HG03103 (cell line): ENCODE data around the gene C2CD3.
"Not testable (repeated sequence)": the region's sequence is repeated elsewhere in the genome, so short reads cannot be mapped to it uniquely, and the experiment has no call there.

Experiments used
- ATAC-seq: cut with Tn5 transposase; IDR thresholded peaks from one replicate; pipeline ENCODE4 v1.9.1; 2021; ENCODE audit warnings: low read depth; ENCODE audit not compliant: unreplicated experiment

Gene C2CD3

DNA sequence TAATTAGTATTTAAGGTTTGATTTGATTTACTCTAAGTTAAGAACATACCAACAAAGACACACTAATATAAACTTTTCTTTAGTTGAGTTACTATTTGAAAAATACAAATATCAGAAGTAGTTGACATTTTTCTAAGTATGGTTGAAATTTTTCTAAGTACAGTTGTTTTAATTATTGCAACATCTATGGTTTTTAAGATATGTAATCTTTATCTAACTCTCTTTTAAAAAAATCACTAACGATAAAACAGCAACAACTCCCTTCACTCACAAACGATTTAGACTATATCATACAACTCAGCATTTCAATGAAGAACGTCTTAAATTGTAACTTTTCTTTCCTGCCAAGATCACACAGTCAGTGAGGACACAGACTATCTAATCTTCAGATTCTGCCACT, 2.0 kb downstream of the C2CD3 start:
- ATAC-seq = no peak

DNA sequence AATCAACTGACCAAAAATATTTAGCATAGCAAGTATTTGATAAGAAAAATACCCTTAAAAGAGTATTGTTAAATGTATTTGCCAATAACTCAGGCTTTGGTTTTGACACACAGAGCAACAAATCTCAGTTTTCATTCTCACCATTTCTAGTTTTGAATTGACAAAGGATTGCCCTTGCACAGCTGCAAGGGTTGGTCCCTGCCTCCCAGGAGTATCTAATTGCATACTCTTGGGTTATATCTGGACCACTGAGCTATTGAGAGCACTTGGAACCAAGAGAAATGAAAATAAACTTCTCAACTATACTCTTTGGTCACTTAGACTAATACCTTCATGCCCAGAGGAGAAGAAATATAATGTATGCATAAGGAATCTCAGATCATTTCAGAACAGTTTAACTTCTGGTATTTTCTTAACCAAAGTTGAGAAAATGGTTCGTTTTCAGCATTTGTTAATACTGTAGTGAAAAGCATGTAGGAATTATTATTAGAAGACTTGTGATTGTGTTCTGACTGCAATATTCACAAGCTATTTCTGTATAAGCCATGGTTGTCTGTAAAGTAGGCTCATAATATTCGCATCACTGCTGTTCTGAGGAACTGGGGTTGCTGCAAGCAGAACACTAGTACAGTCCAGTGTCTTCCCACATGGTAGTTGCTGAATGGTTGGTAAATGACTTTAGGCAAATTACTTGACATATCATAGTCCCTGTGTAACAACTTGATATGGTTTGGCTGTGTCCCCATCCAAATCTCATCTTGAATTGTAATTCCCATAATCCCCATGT, 7.9 kb downstream of the C2CD3 start:
- ATAC-seq = no peak

DNA sequence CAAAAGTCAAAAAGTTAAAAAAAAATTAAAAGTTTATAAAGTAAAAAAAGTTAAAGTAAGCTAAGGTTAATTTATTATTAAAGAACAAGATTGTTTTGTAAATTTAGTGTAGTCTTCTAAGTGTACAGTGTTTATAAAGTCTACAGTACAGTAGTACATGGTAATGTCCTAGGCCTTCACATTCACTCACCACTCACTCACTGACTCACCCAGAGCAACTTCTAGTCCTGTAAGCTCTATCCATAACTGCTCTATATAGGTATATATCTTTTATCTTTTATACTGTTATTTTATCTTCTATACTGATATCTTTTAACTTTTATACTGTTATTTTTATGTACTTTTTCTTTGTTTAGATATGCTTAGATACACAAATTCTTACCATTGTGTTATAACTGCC, 11.2 kb downstream of the C2CD3 start:
- no peak for ATAC-seq

DNA sequence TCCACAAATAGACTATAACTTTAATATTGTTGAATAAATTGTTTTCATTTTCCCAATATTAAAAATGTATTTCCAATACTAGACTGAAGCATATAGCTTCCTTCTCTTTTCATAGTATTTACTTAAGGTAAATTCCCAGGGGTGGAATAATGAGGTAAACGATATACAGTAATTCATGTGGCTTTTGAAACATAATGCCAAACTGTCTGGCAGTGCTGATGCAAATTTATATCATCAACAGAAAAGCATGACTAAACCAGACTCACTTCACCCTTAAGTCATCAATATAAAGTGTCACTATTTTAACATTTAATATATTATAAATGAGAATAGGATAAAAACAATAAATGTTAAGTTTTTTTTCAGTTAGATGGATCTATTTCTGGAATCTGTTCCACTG, 13.6 kb downstream of the C2CD3 start:
- ATAC-seq = no peak

DNA sequence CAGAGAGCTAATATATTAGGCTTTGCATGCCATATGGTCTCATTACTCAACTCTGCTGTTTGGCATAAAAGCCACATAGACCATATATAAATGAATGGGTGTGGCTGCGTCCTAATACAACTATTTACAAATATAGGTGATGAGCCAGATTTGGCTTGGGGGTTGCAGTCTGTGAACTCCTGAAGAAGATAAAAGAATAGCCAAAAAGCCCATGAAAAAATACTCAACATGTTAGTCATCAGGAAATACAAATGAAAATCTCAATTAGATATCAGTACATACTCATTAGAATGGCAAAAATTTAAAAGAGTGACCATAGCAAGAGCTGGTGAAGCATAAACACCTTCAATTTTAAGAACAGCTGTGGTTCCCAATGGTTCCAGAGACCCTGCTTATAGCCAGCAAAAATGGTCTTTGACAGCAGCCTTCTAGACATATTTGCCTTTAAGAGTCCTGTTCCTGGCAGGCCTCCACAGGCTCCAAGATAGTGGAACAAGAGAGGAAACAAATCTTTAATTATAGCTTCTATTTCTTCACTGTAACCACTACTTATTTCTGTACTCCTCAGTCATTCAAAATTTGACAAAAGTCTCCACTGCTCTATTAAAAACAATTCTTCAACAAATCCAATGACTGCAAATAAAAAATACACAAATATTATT, 16.1 kb downstream of the C2CD3 start:
- ATAC-seq = no peak

DNA sequence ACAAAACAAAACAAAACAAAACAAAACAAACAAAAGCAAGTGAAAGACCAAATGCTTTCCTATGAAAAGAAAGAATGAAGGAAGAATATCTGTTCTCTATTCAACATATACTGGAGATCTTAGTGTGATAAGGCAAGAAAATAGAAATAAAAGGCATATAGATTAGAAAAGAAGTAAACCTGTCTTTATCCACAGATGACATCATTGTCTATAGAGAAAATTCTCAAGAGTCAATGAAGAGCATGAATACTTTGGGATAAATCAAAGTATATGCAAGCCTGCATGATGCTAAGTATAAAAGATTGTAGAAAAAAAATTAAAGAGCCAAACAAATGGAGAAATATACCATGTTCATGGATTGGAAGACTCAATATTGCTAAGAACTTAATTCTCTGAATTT, 17.6 kb downstream of the C2CD3 start:
- ATAC-seq = no peak

DNA sequence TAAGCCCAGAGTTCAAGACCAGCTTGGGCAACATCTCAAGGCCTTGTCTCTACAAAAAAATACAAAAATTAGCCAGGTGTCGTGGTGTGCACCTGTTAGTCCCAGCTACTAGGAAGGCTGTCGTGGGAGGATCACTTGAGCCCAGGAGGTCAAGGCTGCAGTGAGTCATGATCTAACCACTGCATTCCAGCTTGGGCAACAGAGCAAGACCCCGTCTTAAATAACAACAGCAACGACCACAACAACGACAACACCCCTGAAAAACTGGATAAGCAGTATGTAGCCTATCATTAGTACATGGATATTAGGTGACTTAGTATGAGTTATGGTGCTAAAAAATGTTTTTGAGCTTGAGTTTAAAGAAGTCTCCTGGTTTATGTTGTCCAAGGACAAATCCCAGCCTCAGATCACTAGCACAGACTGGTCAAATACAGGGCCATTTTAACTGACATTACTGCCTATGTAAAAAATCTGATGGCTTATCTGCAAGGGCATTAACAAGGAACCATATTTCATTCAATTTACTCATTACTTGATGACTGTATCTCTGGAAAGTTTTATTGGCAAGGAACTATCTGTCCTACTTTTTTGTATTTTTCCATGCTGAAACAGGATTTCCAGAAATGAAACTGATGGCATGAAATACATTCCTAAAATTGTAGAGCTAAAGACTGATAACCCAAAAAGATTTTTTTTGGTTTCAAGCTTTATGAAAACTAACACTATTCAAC, 23.4 kb downstream of the C2CD3 start:
- ATAC-seq = no peak

DNA sequence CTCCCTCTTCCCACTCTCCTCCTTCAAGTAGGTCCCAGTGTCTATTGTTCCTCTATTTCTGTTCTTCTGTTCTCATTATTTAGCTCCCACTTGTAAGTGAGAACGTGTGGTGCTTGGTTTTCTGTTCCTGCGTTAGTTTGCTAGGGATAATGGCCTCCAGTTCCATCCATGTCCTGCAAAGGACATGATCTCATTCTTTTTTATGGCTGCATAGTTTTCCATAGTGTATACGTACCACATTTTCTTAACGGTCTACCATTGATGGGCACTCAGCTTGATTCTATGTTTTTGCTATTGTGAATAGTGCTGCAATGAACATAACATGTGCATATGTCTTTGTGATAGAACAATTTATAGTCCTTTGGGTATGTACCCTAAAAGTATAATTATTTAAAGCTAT, 26.2 kb downstream of the C2CD3 start:
- ATAC-seq = no peak

DNA sequence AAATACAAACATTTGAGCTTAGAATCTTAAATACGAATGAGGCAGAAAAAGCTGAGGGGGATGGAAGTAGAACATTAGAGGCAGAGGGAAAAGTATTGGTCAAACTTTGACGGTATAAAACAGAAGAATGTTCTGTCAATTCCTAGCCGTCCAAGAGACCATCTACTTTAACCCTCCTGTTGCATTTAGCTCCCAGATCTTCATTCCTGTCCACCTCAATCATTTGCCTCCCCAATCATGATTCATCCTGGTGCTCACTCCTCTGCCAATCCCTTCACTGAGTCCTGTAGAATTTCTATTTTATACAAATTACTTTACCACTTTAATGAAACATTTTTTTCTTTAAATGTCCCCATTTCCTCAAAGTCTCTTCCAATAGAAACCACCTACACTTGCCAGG, 28.2 kb downstream of the C2CD3 start:
- ATAC-seq = no peak

DNA sequence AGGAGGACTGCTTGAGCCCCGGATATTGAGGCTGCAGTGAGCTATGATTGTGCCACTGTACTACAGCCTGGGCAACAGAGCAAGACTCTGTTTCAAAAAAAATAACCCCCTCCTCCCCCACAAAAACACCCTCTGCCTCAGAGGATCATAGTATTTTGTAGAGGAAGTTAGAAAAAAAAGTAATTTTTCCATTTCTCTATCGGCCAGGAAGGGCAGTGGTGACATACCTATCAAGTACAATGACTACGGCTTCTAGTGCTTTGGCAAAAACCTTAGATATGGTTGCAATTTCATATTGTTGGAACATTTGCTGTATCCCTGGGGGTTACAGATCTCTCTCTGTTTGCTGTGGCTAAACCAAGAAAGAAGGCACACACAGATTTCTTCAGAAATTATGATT, 28.9 kb downstream of the C2CD3 start:
- ATAC-seq = no peak

DNA sequence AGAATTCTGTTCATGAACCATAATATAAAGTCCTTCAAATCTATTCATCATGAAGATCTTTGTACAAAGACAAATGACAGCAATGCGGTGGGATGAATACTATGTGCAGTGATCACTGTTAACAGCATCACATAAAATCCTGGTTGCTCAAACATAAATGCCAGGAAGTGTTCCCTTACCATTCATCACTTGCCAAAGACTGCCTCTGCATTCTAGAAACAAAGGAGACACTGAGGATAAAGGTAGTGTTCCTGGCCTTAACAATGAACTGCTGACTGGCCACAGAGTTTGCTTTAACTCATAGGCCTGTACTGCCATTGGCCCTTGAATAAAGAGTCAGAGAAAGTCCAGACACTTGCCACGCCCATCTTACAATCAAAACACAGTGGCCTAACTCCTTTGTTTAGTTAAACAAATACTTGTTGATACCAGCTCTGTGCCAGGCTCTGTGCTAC, 29.5 kb downstream of the C2CD3 start:
- ATAC-seq = no peak

DNA sequence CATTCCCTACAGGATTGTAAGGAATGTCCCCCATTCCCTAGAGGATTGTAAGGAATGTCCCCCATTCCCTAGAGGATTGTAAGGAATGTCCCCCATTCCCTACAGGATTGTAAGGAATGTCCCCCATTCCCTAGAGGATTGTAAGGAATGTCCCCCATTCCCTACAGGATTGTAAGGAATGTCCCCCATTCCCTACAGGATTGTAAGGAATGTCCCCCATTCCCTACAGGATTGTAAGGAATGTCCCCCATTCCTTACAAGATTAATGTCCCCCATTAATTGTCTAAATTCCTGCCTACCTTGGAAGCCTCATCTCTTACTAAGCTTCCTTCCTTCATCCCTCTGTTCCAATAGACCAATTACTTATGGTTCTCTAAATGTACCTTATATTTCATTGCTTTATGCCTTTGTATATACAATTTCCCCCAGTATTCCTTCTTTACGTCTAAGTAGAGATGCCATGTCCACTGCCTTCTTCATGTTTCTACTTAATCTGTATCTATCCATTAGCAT, 30.8 kb downstream of the C2CD3 start:
- ATAC-seq = not testable (repeated sequence)

DNA sequence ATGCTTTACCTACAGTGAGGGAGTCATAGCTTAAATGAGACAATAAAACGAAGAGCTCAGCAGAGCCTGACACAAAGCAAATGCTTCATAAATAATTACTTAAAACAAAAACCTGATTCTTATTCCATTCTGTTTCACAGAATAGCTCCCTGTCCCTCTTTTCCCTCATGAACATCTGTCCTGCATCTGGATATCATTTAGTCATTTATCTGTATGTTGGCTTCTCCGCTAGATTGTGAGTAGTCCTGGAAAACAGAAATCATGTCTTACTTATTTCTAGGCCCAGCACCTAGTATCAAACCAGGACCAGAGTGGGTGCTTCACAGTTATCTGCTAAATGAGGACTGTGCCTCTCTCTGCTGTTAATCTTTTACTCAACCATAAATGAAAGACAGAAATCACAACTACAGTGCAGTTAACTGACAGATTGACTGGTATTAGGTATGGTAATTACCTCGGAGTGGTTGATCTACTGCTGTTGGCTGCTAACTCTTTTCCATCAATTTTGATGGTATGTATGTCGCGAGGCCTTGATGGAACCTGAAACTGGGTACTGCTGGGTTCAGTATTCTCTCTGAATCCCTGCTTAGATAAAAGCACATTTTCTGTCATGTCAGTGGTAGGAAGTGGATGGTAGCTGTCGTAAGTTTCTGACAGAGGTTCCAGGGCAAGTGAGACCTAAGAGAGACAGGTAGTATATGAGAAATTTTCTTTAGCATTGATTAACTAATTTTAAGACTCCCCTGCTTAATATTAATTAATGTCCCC, 31.5 kb downstream of the C2CD3 start:
- ATAC-seq = no peak

DNA sequence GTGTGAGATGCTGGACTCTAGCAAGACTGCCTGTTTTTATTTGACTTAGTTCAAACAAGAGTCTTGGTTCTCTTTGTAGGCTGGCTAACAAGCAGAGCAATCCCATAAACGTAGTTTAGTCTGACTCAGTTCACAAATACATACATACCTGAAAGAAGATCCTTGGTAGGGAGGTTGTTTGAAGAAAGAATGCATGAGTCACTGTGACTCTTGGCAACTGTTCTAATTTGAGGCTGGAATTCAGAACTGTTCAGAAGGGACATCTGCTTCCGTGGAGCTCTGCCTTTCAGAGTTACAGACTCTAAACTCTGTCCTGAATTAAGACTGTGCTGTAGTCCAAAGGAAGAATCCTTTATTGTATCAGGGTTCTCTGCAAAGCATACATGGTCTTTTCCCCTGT, 32.2 kb downstream of the C2CD3 start:
- no peak for ATAC-seq

DNA sequence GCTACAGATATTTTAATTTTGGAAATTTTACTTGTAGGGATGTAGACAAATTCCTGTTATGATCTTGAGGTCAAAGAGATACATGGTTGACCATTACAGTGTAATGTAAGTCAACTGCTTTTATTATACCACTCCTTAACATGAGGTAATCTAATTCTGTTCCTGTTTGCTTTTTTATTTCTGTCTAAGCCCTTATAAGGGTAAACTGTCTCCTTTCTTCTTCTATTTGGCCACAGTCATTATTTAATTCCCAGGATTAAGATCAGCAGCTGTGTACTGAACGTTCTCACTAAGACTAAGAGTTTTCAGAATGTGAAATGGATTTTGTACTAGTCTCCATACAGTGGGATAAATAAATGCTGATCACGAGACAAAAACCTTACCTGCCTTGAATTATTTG, 32.8 kb downstream of the C2CD3 start:
- no peak for ATAC-seq

DNA sequence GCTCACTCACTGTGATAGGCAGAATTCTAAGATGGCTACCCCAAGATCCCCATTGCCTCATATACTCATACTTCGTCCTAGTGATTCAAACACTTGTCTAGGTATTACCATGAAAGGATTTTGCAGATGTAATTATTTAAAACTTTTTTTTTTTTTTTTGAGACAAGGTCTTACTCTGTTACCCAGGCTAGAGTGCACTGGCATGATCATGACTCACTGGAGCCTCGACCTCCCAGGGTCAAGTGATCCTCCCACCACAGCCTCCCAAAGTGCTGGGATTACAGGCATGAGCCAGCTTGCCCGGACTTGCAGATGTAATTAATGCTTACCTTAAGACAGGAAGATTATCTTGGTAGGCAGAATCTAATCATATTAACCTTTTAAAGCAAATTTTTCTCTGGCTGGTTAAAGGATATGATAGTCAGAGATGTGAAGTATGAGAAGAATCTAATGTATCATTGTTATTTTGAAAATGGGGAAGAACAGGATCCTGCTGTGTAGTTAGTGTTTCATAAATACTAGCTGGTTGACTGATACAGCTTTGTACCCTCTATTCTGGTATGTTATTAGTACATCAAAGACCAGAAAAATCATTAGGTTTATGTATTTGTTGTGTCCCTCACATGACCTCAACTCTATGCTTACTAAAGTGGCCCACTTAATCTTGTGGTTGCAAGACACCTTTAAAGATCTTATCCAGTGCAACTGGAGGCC, 35.5 kb downstream of the C2CD3 start:
- no peak for ATAC-seq

DNA sequence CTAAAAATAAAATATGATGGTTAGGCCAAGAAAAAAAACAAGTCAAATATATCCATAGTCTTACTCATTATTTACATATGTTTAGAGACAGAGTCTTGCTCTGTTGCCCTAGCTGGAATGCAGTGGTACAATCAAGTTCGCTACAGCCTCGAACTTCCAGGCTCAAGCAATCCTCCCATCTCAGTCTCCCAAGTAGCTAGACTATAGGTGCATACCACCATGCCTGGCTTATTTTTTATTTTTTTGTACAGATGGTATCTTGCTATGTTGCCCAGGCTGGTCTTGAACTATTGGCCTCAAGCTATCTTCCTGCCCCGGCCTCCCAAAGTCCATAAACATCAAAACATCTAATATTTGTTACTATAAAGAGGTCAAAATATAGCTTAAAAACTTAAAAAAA, 36.1 kb downstream of the C2CD3 start:
- ATAC-seq = no peak

DNA sequence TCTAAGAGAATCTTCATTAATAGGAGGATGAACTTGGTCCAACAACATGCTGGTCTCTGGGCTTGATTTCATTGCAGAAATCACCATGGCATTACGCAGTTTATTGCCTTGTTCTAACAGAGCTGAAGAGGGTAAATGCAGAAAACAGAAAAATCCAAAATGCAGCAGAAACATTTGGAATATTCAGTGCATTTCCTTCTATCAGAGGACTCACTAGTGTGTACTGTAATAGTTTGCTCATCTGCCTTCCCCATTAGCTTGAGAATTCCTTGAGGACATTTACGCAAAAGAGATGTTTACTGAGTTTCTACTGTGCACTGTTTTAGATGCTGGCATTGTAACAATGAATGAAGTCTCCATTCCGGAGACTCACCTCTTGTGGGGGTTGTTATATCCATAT, 37.4 kb downstream of the C2CD3 start:
- no peak for ATAC-seq

DNA sequence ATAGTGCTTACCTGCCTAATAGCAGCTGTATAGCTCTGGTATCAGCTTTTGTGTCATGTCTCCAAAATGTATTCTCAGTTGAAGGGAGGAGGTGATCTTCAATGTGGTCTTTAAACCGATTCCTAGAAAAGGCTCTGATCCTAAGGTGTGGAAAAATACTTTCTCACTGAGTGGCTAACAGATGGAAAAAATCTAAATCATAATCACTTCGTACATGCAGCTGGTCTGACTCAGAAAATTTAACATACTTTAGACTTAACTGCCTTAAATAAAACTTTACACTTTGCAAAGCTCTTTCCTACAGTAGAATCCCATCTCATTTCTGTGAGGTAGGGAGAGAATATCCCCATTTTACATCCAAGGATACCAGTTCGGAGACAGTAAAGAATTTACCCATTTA, 38.0 kb downstream of the C2CD3 start:
- no peak for ATAC-seq

DNA sequence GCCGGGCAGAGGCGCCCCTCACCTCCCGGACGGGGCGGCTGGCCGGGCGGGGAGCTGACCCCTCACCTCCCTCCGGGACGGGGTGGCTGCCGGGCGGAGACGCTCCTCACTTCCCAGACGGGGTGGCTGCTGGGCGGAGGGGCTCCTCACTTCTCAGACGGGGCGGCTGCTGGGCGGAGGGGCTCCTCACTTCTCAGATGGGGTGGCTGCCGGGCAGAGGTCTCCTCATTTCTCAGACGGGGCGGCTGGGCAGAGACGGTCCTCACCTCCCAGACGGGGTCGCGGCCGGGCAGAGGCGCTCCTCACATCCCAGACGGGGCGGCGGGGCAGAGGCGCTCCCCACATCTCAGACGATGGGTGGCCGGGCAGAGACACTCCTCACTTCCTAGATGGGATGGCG, 41.7 kb downstream of the C2CD3 start:
- not testable (repeated sequence) for ATAC-seq
